Activated CD4-positive, alpha-beta T cell treated with anti-CD3 and anti-CD28 coated beads, Interleukin-2, amount 50 U/mL, for 48 hours (primary cell): ENCODE results near the gene NPTN.
"Not testable (repeated sequence)": the region's sequence is repeated elsewhere in the genome, so short reads cannot be mapped to it uniquely, and the experiment has no call there.

Source experiments
- DNase-seq, 2 experiments: peaks; one replicate each; pipeline ENCODE4 v3.0.0-alpha.2; 2020

NPTN gene

GRCh38 chr15:73633111-73633990 is at the start of gene NPTN:
NPTN (minus strand) TSS chr15:73633389; CDS start chr15:73633215, 174 bp downstream.
- peak; percentile 98 to 99 for DNase-seq

GRCh38 chr15:73682600-73683090 is 49.5 kb upstream of the NPTN start:
- no peak for DNase-seq

GRCh38 chr15:73681856-73682599 is 48.8 kb upstream of the NPTN start:
- DNase-seq, result no peak

GRCh38 chr15:73681063-73681462 is 47.9 kb upstream of the NPTN start:
- DNase-seq, result no peak

GRCh38 chr15:73680549-73680948 is 47.4 kb upstream of the NPTN start:
- no peak for DNase-seq

GRCh38 chr15:73679964-73680363 is 46.8 kb upstream of the NPTN start:
- DNase-seq, result no peak

- DNase-seq, result no peak
Observed at GRCh38 chr15:73679180-73679579, 46.0 kb upstream of the NPTN start.

GRCh38 chr15:73678498-73678897 is 45.3 kb upstream of the NPTN start:
- no peak for DNase-seq

- DNase-seq, result no peak
Observed at GRCh38 chr15:73677733-73678132, 44.5 kb upstream of the NPTN start.

- peak; percentile 59 to 68 for DNase-seq
Observed at GRCh38 chr15:73677146-73677607, 44.0 kb upstream of the NPTN start.

GRCh38 chr15:73674587-73674986 is 41.4 kb upstream of the NPTN start:
- DNase-seq, result no peak

- no peak for DNase-seq
Observed at GRCh38 chr15:73660455-73660854, 27.3 kb upstream of the NPTN start.

- no peak for DNase-seq
Observed at GRCh38 chr15:73658645-73659044, 25.5 kb upstream of the NPTN start.

GRCh38 chr15:73655724-73656123 is 22.5 kb upstream of the NPTN start:
- no peak for DNase-seq

GRCh38 chr15:73654659-73655058 is 21.5 kb upstream of the NPTN start:
- DNase-seq, result no peak

GRCh38 chr15:73650416-73651126 is 17.4 kb upstream of the NPTN start:
- DNase-seq, result peak; percentile 7 to 26

- no peak for DNase-seq
Observed at GRCh38 chr15:73648014-73648295, 14.8 kb upstream of the NPTN start.

GRCh38 chr15:73647259-73648013 is 14.2 kb upstream of the NPTN start:
- no peak for DNase-seq

GRCh38 chr15:73639464-73639863 is 6.3 kb upstream of the NPTN start:
- DNase-seq, result not testable (repeated sequence)

GRCh38 chr15:73637527-73637926 is 4.3 kb upstream of the NPTN start:
- no peak for DNase-seq

GRCh38 chr15:73633991-73634495 is 854 bp upstream of the NPTN start:
- DNase-seq, result no peak

- peak; percentile 31 to 35 for DNase-seq
Observed at GRCh38 chr15:73632670-73633058, 525 bp downstream of the NPTN start.
